ENCODE data around the gene TMED8.
"Not testable (repeated sequence)": the region's sequence is repeated elsewhere in the genome, so short reads cannot be mapped to it uniquely, and the experiment has no call there.

The TMED8 gene

GRCh38 chr14:77359626-77360025 lies 17.3 kb downstream of the TMED8 start:
- no peak for DNase-seq

DNA sequence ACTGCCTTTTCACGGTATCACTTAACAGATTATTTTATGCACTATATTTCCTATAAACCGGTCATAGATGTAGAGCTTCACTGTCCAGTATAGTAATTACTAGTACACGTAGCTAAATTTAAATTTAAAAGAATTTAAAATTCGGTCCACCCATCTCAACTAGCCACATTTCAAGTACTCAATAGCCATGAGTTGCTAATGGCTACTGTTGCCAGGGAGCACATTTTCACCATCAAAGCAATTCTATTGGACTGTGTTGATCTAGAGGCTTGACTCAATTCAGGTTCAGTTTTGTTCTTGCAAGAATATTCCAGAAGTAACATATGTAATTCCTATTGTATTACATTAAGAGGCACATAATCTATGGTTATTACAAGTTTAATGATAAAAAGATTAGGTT lies 20.0 kb downstream of the TMED8 start:
- DNase-seq = no peak

- DNase-seq = no peak
These were observed 21.1 kb downstream of the TMED8 start for GRCh38 chr14:77355811-77356210.

DNA sequence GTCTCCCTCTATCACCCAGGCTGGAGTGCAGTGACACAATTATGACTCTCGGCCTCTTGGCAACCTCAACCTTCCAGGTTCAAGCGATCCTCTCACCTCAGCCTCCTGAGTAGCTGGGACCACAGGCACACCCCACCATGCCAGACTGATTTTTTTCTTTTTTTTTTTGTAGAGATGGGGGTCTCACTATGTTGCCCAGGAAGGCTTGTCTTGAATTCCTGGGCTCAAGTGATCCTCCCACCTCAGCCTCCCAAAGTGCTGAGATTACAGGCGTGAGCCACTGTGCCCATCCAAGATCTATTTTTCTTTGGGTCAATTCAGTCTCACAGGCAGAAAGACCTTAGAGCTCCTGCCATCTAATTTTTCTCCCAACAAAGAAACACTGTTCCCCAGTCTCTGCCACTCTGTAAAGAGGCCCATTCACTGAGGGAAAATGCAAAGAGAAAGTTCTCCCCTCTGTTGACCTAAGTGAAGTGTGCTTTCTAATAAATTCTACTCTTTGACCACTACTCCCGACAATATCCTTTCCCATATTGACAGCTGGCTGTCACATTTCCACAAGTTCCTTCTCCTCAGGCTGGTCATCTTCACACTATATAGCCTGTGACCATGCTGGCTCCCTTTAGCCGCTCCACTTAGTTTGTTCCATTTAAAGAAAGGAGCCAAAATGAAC lies 23.3 kb downstream of the TMED8 start:
- no peak for DNase-seq

DNA sequence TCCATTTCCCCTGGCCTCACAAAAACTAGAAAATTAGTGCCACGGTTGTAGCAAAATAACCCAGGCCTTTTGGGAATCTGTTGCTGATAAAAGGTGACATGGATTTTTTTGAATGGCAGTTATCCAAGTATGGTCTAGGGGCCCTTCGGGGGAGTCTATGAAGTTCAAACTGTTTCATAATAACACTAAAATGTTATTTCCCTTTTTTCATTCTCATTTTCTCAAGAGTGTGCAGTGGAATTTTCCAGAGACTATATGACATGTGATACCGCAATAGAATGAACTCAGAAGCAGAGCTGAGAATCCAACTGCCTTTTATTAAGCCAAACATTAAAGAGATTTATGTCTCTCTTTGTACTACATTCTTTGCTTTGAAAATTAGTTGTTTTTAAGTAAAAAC lies 29.1 kb downstream of the TMED8 start:
- DNase-seq = no peak

DNA sequence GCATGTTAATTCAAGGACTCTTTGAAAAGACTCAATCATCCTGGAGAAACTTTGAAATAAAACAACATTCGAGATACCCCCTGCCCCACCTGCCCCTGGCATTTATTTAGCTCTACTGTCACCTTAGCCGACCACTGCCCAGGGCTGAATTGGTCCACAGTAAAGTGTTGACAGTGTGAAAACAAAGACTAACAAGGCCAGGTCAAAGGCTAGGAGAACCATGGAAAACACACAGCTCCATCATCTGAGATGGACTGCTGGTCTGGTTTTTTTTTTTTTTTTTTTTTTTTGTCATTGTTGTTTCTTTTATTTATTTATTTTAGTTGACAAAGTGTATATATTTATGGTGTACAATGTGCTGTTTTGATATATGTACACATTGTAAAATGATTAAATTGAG lies 30.4 kb downstream of the TMED8 start:
- DNase-seq = no peak

DNA sequence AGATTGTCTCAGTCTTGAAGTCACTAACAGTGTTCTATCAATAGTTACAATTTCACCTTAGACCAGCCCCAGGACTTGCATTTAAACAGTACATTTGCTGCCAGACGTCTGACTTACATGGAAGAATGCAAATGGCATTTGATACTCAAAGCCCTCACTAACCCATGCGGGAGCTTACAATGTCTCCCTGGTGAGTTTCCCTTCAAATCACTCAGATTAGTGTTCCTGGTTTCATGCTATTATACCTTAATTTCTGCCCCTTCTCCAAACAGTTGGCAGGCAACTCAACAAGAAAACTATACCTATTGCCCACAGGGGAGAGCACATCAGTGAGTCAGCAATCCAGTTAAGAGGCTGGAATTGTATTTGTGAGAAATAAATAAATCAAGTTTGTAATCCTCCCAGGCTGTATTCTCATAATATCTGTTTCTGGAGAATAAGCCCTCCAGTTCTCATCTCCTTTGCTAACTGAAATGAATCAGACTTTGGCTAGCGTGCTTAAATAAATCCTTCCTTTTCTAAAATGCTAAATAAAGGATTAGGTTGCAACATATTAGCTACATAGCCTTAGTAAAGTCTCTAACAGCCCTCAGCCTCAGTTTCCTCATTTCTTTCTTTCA lies 32.4 kb downstream of the TMED8 start:
- DNase-seq = no peak

- no peak for DNase-seq
These were observed 33.2 kb downstream of the TMED8 start for GRCh38 chr14:77343662-77344061.

DNA sequence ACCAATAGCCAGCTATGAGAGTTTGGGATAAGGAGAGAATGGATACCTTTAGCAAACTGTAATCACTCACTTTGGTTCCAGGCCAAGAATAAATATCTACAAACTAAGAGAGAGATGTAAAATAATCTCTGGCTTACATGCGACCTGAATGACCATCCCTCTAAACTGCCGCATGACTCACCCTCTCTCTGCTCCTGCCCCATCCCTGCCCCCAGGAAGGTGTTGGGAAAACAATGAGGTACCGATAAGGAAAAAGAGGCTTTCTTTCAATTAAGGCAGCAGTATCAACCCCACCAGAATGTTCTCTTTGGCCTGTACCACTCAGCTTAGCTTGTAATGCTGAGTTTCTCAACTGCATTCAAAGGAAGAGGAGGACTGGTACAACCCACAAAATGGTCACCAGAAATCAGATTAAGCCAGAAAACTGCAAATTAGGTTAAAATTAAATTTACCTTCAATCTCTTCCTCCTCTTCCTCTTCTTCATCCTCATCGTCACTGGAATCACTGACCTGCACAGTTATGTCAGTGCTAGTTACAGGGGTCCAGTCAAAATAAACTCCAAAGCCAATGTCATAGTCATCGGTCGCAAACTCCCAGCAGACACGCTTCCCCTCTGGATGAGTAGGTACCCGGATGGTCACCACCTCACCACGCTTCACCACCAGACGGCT lies 34.0 kb downstream of the TMED8 start:
- no peak for DNase-seq

DNA sequence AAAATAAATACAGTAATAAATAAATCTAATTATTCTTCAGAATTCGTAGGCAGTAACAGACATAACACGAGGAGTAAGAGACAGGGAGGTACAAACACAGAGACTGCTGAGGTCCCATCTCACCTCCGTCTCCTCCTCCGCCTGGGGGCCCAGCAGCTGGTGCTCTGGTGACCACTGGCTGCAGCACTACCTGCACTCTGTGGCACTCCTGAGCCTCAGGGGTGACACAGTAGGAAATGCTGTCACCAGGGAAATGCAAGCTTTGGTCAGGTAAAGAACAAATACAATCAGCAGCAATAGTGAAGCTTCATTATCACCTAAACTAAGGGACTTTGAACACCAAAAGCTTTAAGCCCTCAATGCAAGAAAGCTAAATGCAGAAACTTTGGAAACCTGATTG lies 36.5 kb downstream of the TMED8 start:
- DNase-seq = no peak

DNA sequence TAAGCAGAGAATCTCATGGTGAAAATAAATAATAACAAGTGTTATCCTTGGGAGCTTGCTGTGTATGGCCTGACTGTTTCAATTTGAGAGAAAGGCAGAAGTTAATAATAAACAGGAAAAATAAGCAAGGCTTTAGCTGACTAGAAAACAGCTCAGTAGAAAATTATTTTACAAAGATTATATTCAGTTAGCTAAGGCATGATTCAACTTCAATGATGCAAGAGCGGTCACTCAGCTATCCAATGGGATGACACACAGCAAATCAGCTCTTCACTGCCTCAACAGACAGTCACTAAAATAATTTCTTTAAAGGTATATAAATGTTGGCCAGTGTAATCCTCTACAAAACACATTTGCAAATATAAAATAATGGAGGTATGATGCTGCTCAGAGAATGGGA lies 37.5 kb downstream of the TMED8 start:
- DNase-seq = no peak

- DNase-seq = no peak
These were observed 38.6 kb downstream of the TMED8 start for GRCh38 chr14:77338302-77338701.

DNA sequence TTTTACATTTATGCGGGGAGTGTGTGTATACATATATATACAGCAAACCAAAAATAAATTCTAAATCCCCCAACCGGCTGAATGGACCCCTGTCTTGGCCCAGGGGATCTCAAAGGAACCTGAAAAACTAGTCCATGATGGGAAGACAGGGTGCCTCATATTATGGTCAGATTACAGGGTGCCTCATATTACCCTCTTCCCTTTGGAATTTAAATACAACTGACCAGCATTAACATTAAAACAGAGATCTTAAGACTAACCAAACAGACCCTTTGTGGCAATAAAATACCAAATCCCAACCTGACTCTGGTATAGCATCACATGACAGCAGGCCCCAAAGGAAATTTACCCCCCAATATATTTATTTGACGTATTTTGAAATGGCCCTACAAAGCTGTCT lies 39.0 kb downstream of the TMED8 start:
- no peak for DNase-seq

GRCh38 chr14:77337255-77337654 lies 39.6 kb downstream of the TMED8 start:
- DNase-seq = not testable (repeated sequence)

DNA sequence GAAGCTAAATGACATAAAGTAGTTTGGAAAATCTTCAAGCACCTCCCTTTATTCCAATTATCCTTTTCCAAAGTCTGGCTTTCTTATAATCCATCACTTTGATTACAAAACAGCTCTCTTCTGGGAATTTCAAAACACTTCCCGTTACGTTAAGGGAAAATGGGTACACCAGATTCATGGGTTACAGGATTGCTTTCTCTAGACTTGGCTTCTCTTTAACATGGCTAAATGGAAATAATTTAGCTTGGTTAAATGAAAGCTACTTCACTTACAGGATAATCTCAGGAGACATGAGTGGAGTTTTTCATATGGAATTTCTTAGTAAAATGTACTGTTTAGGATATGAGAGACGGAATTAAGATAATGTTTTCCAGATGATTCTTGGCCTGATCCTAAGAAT lies 41.3 kb downstream of the TMED8 start:
- DNase-seq = no peak

DNA sequence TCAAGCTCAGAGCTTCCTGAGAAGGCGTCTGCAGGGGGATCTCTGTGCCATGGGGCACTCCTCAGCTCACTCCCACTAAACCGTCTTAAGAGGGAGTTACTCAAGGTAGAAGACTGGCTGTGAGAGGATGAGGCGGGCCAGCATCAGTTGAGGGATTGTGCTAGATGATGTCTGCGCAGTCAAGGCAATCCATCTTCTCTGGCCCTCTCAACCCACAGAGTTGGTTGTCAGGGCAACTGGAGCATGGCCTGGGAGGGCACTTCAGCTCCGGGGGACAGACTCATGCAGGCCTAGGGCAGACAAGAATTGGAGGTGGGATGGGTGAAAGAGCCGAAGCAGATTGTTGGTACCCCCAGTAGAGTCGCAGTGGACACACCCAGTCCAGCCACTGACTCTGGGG lies 47.0 kb downstream of the TMED8 start:
- no peak for DNase-seq

- DNase-seq = no peak
These were observed 49.8 kb downstream of the TMED8 start for GRCh38 chr14:77327111-77327510.

- DNase-seq = no peak
These were observed 51.2 kb downstream of the TMED8 start for GRCh38 chr14:77325746-77326094.

- no peak for DNase-seq
These were observed 51.8 kb downstream of the TMED8 start for GRCh38 chr14:77324816-77325745.

DNA sequence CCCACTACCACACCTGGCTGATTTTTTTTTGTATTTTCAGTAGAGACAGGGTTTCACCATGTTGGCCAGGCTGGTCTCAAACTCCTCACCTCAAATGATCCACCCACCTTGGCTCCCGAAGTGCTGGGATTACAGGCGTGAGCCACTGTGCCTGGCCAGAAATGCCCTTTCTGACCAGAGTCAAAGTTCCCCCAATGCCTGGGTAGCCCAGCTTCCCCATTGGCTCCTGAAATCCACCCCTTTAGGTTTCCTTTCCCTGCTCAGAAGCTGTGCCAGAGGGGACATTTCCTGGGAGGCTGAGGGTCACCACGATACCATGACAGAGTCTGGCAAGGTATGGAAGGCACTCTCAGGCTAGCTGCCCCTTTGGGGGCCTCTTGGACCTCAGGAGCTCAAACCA lies 52.6 kb downstream of the TMED8 start:
- no peak for DNase-seq

GRCh38 chr14:77323571-77323970 lies 53.3 kb downstream of the TMED8 start:
- DNase-seq = no peak

DNA sequence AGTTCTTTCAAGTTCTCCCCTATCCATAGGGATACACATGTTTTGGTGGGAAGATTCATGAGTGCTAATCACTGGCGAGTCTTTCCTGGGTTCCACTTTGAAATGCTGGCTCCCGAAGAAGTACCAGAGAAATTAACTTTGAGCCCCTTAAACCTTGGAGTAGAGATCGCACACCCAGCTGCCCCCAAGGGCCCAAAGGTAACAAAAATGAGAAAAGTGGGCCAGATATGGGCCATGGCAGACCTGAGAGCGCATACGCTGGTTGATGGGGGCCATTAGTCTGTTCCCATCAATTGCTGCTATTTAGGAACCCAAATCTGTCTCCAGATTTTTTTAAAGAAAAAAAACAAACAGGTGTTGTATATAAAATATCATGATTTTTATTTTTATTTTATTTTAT lies 53.9 kb downstream of the TMED8 start:
- no peak for DNase-seq

DNA sequence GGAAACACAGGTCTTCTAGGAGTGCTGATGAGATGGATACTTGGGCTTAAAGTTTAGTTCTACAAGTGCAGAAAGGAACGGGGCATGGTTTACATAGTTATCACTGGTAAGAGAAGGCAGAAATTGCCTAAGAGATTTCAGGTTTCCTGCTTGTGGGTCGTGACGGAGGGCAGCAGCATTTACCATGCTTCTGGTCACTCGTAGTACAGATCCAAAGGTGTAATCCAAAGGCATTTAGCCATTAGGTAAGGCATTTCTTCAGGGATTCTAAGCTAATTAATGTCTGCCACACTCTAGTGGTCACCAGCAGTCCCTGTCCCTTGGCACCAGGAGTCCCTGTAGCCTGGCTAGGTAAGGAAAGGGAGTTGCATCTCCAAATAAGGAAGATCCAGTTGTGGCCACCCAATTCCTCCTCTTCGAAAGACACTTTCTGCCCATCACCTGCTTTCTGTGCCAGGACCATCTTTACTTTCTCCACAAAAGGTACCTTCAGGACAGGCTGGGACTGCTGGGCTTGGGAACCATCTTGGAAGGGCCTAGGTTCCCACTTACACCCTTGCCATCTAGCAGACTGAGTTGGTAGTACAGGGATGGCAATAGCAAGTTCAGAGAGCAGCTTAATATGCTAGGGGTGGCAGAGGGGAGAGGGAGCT lies 54.5 kb downstream of the TMED8 start:
- no peak for DNase-seq
